A549 (cell line): ENCODE data around the gene DNASE1L1.
"Not testable (repeated sequence)": the region's sequence is repeated elsewhere in the genome, so short reads cannot be mapped to it uniquely, and the experiment has no call there.

Experiments
- CBX2 ChIP-seq: fragments of 200-600 bp; sonication (generic); IDR thresholded peaks from 2 replicates; pipeline ENCODE4 v1.6.1; 2016; ENCODE audit warnings: low read depth, mild to moderate bottlenecking, borderline replicate concordance
- CTCF ChIP-seq: fragments of >200 bp; sonication (Bioruptor Twin); formaldehyde crosslinking; IDR thresholded peaks from 3 replicates; pipeline ENCODE4 v1.5.1; 2016
- EP300 ChIP-seq, 2 experiments: fragments of >200 bp; sonication (Bioruptor Twin); formaldehyde crosslinking; IDR thresholded peaks; 2 replicates in 1 of 2; 3 replicates in 1 of 2; pipeline ENCODE4 v1.6.1; 2016 to 2017
- JUNB ChIP-seq: fragments of >200 bp; sonication (Bioruptor Twin); formaldehyde crosslinking; IDR thresholded peaks from 2 replicates; pipeline ENCODE4 v1.6.1; 2016
- POLR2A ChIP-seq: IDR thresholded peaks from 2 replicates; pipeline ENCODE4 v1.6.1; 2012; ENCODE audit warnings: mild to moderate bottlenecking, low read length

DNA sequence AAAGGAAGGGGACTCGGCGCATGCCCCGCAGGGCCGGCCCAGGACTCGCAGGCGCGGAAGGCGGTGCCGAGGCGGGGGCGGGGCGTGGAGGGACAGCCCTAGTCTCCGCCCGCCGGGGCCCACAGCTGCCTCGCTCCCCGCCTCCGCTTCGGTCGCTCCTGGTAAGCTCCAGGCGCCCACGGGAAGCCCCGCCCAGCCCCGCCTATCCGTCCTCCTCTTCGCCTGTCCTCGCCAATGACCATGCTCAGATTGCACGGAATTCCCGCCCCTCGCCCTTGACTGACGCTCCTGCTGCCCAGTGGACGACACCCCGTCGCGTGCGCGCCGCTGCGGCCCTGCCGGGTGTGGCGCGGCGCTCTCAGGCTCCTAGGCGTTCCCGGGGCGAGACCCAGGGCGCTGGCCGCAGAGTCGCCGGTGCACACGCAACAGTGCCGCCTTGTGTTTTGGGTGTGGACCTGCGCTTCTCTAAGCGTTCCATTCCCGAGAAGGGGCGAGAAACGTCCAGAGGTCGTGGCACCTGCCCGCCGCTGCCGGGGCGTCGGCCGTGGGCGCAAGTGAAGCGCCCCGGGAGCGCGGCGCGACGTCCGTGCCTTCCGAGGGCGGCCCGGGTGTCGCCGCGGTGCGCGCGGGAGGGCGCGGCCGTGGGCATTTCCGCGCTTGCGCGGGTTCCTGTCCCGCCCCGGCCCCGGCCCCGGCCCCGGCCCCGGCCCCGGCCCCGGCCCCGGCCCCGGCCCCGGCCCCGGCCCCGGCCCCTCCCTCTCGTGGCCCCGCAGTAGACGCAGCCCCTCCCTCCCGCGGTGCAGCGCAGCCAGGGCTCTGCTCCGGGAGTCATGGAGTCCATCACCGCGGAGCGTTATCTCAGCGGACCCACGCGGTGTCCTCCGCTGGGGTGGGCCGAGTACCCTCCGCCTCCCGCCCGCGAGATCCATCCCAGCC is 19.0 kb downstream of the DNASE1L1 start:
- TF ChIP-seq CTCF; POLR2A; JUNB; EP300 (IDR thresholded peaks at IDR 0.05); CBX2: not testable (repeated sequence)
